HG03060 (cell line): ENCODE measurements around the gene SEC11C.

Experiments used
- ATAC-seq: cut with Tn5 transposase; IDR thresholded peaks from one replicate; pipeline ENCODE4 v1.9.1; 2021; ENCODE audit warnings: low read depth, moderate number of reproducible peaks; ENCODE audit not compliant: unreplicated experiment

SEC11C gene

GRCh38 chr18:59207506-59207905, 67.8 kb downstream of the SEC11C start:
- no peak for ATAC-seq
